ENCODE measurements around the gene C1QTNF6.

Gene C1QTNF6

GRCh38 chr22:37214731-37215030 lies 26.6 kb upstream of the C1QTNF6 start:
- TF ChIP-seq GATA2 (IDR thresholded peaks at IDR 0.05; ENCODE audit: low read depth, low read length) (no peak), GATA3 (IDR thresholded peaks at IDR 0.05; ENCODE audit: low read depth, low read length) (no peak)

GRCh38 chr22:37213941-37214730 lies 26.1 kb upstream of the C1QTNF6 start:
- TF ChIP-seq GATA3 (IDR thresholded peaks at IDR 0.05; ENCODE audit: low read depth, low read length) (no peak), GATA2 (IDR thresholded peaks at IDR 0.05; ENCODE audit: low read depth, low read length) (no peak)

- TF ChIP-seq GATA3 (IDR thresholded peaks at IDR 0.05; ENCODE audit: low read depth, low read length) (no peak), GATA2 (IDR thresholded peaks at IDR 0.05; ENCODE audit: low read depth, low read length) (no peak)
Observed at GRCh38 chr22:37213218-37213855, 25.3 kb upstream of the C1QTNF6 start.

GRCh38 chr22:37212174-37212906 lies 24.3 kb upstream of the C1QTNF6 start, which contains the start of gene SSTR3:
Gene SSTR3 (minus strand): TSS chr22:37212477. CDS start chr22:37207803, 4,674 bp downstream.
- no peak for TF ChIP-seq GATA3 (IDR thresholded peaks at IDR 0.05; ENCODE audit: low read depth, low read length)
- TF ChIP-seq GATA2 (IDR thresholded peaks at IDR 0.05; ENCODE audit: low read depth, low read length) = no peak

DNA sequence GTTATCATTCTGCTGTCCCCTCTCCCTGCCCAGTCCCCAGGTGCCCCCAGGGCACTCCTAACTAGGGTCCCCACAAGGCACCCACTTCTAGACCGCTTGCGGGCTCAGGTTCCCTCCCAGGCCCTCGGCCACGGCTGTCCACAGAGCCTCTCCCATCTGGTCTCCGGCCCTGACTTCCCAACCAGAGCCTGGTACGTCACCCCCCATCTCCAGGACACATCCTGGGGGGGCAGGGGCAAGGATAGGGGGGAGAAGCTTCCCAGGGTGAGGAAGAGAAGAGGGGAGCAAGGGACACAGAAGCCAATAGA lies 23.8 kb upstream of the C1QTNF6 start:
- no peak for TF ChIP-seq GATA3 (IDR thresholded peaks at IDR 0.05; ENCODE audit: low read depth, low read length)

DNA sequence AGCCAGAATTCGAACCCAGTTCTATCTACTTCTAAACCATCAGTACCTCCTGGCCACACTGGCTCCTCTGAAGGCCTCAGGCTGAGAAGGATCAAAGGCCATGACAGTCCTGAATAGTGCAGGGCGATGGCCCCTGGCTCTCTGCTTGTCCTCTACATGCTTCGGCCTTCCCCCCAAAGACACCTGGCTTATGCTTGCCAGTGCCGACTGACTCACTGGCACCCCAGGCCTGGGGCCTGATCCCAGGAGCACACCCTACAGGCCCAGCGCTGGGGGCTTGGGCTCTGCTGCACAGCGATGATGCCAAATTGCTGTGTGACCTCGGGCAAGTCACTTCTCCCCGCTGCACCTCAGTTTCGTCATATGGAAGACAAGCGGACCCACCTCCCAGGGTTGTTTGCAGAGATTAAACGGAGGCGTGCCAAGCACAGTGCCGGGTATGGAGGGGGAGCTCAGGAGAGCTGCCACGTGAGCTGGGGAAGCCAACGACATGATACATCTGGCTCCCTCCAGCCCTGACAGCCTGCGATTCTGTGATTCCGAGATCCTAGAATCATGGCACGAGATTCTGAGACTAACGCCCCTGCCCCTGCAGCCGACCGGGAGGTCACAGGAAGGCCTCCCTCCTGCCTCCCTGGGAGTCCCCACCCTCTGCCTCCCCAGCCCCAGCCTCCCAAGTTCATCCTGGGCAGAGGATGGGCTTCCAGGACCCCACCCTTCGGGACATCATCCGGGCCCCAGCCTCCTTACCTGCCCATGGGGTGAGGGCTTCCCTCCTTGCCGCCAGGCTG lies 23.2 kb upstream of the C1QTNF6 start:
- no peak for TF ChIP-seq GATA3 (IDR thresholded peaks at IDR 0.05; ENCODE audit: low read depth, low read length)
- no peak for TF ChIP-seq GATA2 (IDR thresholded peaks at IDR 0.05; ENCODE audit: low read depth, low read length)

DNA sequence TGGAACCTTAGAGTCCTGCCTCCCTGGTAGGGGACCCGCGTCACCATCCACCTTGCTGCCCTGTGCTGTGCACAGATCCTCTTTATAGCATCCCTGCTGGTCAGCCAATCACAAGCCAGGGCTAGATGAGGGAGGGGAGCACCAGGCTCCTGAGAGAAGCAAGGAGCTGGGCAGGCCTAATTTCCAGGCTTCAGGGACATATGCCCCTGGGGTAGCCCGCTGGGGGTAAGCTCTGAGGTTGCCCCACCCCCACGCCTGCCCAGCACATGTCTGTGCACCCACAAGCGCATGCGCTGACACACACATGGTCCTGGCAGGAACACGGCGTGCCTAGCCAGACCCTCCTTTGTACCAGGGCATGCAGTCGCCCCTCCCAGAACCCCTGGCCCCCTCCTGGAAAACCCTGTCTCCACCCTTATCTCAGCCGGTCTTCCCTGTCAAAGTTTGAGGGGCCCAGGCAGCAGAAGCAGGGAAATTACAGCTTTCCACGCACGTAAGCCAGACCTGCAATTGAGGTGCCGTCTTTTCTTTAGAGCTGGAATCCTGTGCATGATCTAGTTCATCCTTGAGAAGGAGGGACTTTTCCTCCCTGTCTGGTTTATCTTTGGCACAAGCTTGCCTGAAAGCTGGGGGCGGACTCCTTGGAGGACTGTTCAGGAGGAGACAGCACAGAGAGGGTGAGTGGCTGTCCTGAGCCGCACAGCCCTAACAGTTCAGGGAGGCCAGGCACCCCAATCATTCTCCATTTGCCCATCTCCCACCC lies 22.2 kb upstream of the C1QTNF6 start:
- TF ChIP-seq GATA3 (IDR thresholded peaks at IDR 0.05; ENCODE audit: low read depth, low read length) (no peak), GATA2 (IDR thresholded peaks at IDR 0.05; ENCODE audit: low read depth, low read length) (no peak)

DNA sequence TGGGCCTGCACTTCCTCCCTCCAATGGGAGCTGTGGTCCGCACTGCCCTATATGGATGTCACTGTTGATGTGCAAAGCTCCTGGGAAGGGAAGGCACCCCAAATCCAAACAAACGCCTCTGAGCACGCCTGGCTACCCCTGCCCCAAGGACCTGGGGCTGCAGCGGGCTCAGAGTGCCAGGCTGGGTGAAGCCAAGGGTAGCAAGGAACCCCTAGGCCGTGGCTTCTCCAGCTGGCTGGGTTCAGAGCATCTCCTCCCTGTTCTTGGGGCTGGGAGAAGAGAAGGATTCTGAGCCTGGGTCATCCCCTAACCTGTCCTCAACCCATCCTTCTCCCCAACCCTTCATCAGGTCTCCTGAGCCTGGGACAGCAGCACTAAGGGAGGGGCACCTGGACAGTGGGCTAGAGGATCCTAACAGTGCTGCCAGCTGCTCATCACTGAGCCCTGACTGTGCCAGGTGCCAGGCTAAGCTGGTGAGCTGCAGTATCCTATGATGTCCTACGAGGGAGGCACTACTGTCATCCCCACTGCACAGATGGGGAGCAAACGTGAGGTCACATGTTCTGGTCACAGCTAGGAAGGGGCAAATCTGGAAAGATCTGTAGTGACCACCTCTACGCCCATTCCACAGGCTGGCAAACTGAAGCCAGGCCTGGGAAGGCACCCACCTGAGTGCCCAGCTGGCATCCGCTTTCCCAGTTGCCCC lies 21.2 kb upstream of the C1QTNF6 start:
- TF ChIP-seq GATA2 (IDR thresholded peaks at IDR 0.05; ENCODE audit: low read depth, low read length) (no peak), GATA3 (IDR thresholded peaks at IDR 0.05; ENCODE audit: low read depth, low read length) (no peak)

GRCh38 chr22:37208401-37209139 lies 20.5 kb upstream of the C1QTNF6 start:
- TF ChIP-seq GATA3 (IDR thresholded peaks at IDR 0.05; ENCODE audit: low read depth, low read length) (no peak), GATA2 (IDR thresholded peaks at IDR 0.05; ENCODE audit: low read depth, low read length) (no peak)

- TF ChIP-seq GATA2 (IDR thresholded peaks at IDR 0.05; ENCODE audit: low read depth, low read length) = no peak
- TF ChIP-seq GATA3 (IDR thresholded peaks at IDR 0.05; ENCODE audit: low read depth, low read length) = no peak
Observed at GRCh38 chr22:37207981-37208380, 19.9 kb upstream of the C1QTNF6 start.

DNA sequence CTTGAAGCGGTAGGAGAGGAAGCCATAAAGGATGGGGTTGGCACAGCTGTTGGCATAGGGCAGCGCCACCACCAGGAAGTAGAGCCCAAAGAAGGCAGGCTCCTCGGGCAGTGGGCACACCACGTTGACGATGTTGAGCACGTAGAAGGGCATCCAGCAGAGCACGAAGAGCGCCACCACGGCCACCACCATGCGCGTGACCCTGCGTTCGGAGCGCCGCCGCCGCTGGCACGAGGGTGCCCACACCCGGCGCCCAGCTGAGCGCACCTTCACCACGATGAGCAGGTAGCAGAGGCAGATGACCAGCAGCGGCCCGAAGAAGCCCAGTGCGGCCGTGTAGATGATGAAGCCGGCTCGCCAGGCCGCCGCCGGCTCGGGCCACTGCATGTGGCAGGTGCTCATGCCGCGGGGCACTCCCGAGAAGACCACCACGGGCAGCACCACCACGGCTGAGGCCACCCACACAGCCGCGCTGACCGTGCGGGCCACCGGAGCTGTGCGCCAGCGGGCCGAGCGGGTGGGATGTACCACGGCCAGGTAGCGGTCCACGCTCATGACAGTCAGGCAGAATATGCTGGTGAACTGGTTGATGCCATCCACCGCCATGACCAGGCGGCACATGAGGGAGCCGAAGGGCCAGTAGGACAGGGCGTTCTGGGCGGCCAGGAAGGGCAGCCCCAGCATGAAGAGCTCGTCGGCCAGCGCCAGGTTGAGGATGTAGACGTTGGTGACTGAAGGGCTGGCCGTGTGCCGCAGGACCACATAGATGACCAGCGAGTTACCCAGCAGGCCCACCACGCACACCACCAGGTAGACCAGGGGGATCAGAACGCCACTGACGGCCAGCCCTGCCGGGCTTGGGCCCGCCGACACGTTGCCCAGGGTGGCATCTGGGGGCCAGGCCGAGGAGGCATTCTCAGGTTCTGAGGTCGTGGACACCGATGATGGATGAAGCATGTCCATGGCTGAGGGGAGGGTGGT lies 19.1 kb upstream of the C1QTNF6 start:
- TF ChIP-seq GATA2 (IDR thresholded peaks at IDR 0.05; ENCODE audit: low read depth, low read length) (no peak), GATA3 (IDR thresholded peaks at IDR 0.05; ENCODE audit: low read depth, low read length) (no peak)
